GM18868 (cell line): ENCODE data around the gene PTGIR.
A peak's percentile ranks its signal among the peaks of the same experiment; 100 is the strongest.

Source experiments
- ATAC-seq: cut with Tn5 transposase; IDR thresholded peaks from one replicate; pipeline ENCODE4 v1.9.1; 2021; ENCODE audit warnings: mild to moderate bottlenecking, moderate library complexity; ENCODE audit not compliant: unreplicated experiment

PTGIR gene

GRCh38 chr19:46624958-46625661 is at the start of gene PTGIR:
TSS of gene PTGIR (minus strand) at chr19:46625089. CDS start at chr19:46624225, 864 bp downstream.
- no peak for ATAC-seq

GRCh38 chr19:46670813-46671212 is 45.9 kb upstream of the PTGIR start:
- ATAC-seq = no peak

- ATAC-seq = no peak
Measured at GRCh38 chr19:46668662-46669061, 43.8 kb upstream of the PTGIR start.

GRCh38 chr19:46665072-46665471 is 40.2 kb upstream of the PTGIR start:
- no peak for ATAC-seq

GRCh38 chr19:46661735-46662592 is 37.1 kb upstream of the PTGIR start:
- ATAC-seq = peak; percentile 37

- peak; percentile 87 for ATAC-seq
Measured at GRCh38 chr19:46661020-46661731, 36.3 kb upstream of the PTGIR start, which contains the start of gene DACT3. TSS of gene DACT3 (minus strand) at chr19:46661182. CDS start at chr19:46661064, 118 bp downstream.

GRCh38 chr19:46660551-46661019 is 35.7 kb upstream of the PTGIR start:
- no peak for ATAC-seq

GRCh38 chr19:46660008-46660517 is 35.2 kb upstream of the PTGIR start:
- no peak for ATAC-seq

GRCh38 chr19:46659151-46660007 is 34.5 kb upstream of the PTGIR start:
- ATAC-seq = no peak

GRCh38 chr19:46656541-46656940 is 31.7 kb upstream of the PTGIR start:
- no peak for ATAC-seq

GRCh38 chr19:46654621-46655152 is 29.8 kb upstream of the PTGIR start:
- no peak for ATAC-seq

GRCh38 chr19:46650445-46650844 is 25.6 kb upstream of the PTGIR start:
- no peak for ATAC-seq

GRCh38 chr19:46648961-46649960 is 24.4 kb upstream of the PTGIR start:
- no peak for ATAC-seq

GRCh38 chr19:46648060-46648960 is 23.4 kb upstream of the PTGIR start:
- no peak for ATAC-seq

GRCh38 chr19:46646402-46646801 is 21.5 kb upstream of the PTGIR start:
- ATAC-seq = no peak

GRCh38 chr19:46644720-46645119 is 19.8 kb upstream of the PTGIR start:
- ATAC-seq = no peak

GRCh38 chr19:46640656-46641055 is 15.8 kb upstream of the PTGIR start:
- no peak for ATAC-seq
